Measurements from ENCODE around the gene AP1G1. TPM values are rescaled to one million over a fixed set of nuclear protein-coding genes. Genes with fewer than 3 reads are reported as not detected.

The AP1G1 gene
- total RNA-seq, 1 donor from 2014 or later: 90.5 TPM

- peaks cover 35% of the 10 kb centered on the region for H3K36me3 Mint-ChIP-seq
- TF ChIP-seq CTCF (conservative IDR thresholded peaks at IDR 0.05): no peak
- no peaks in the 10 kb centered on the region for H3K4me1 Mint-ChIP-seq (ENCODE audit: unreplicated experiment)
- H3K27ac Mint-ChIP-seq: no peak overlapping the region
- no peaks in the 10 kb centered on the region for H3K27me3 Mint-ChIP-seq
- DNase-seq (ENCODE audit: extremely low spot score, unreplicated experiment): no peak
- no peaks in the 10 kb centered on the region for H3K9me3 Mint-ChIP-seq
- no peak overlapping the region for H3K4me3 Mint-ChIP-seq
Observed at GRCh38 chr16:71732587-71732986, 76.0 kb downstream of the AP1G1 start.

DNA sequence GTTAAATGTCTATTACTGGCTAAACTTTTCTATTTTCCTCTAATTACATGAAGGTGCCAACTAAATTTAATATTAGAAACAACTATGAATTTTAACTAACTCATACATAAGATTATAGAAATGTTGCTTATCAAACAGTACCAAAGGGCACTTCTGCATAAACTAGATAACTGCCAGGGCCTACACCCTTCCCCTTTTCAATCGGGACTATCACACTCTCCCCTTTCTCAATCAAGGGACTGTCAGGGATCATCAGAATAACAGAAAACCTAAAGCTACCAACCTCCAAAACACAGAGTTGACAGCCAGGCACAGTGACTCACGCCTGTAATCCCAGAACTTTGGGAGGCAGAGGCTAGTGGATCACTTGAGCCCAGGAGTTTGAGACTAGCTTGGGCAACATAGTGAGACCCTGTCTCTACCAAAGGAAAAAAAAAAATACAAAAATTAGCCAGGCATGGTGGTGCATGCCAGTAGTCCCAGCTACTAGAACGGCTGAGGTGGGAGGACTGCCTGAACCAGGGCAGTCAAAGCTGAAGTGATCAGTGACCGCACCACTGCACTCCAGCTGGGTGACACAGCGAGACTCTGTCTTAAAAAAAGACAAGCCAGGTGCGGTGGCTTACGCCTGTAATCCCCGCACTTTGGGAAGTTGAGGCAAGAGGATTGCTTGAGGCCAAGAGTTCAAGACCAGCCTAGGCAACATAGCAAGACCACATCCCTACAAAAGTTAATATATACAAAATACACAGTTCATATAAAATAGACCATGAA is 80.9 kb downstream of the AP1G1 start:
- no peak for DNase-seq (ENCODE audit: extremely low spot score, unreplicated experiment)
- H3K27ac Mint-ChIP-seq: no peak overlapping the region
- H3K27me3 Mint-ChIP-seq: peaks cover 11% of the 10 kb centered on the region
- H3K36me3 Mint-ChIP-seq: peaks cover 23% of the 10 kb centered on the region
- no peaks in the 10 kb centered on the region for H3K9me3 Mint-ChIP-seq
- H3K4me3 Mint-ChIP-seq: no peak overlapping the region
- H3K4me1 Mint-ChIP-seq (ENCODE audit: unreplicated experiment): peaks cover 9% of the 10 kb centered on the region
- no peak for TF ChIP-seq CTCF (conservative IDR thresholded peaks at IDR 0.05)

DNA sequence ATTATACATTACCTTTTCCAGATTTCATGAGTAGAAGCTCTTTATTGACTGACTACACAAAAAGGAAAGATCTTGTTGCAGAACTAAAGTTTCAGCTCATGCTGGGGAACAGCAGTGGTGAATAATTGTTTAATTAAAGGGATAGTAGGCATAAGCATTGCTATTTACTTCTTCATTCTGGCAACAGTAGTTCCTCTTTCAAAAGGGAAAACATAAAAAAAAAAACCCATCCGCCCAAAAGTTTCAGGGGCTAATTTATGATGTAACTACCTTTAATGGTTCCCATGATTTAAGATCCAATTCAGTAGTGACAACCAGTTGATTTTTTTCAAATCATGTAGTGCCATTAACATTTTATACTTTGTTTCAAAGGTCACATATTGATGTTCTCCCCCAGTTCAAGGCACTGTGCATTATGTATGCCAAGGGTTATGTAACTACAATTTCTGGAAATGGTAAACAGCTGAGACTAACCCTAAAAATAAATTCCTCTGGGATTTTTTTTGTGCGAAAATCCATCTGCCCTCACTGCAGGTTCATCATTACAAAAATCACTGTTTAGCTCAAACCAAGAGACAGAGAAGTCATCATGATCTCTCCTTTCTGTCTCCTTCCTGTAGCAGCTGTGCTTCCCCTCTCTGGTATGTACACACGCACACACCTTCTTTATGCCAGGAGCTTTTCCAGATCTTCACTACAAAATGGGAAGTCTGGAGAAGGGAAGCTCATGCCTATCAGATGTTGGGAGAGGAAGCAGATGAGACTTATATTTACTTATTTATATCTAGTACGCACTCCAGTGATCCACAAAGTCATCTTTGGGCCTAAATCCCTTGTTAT is 81.9 kb downstream of the AP1G1 start:
- H3K4me1 Mint-ChIP-seq (ENCODE audit: unreplicated experiment): peaks cover 13% of the 10 kb centered on the region
- peaks cover 11% of the 10 kb centered on the region for H3K27me3 Mint-ChIP-seq
- H3K4me3 Mint-ChIP-seq: no peak overlapping the region
- H3K27ac Mint-ChIP-seq: no peak overlapping the region
- no peaks in the 10 kb centered on the region for H3K9me3 Mint-ChIP-seq
- DNase-seq (ENCODE audit: extremely low spot score, unreplicated experiment): no peak
- H3K36me3 Mint-ChIP-seq: peaks cover 13% of the 10 kb centered on the region
- TF ChIP-seq CTCF (conservative IDR thresholded peaks at IDR 0.05): no peak

DNA sequence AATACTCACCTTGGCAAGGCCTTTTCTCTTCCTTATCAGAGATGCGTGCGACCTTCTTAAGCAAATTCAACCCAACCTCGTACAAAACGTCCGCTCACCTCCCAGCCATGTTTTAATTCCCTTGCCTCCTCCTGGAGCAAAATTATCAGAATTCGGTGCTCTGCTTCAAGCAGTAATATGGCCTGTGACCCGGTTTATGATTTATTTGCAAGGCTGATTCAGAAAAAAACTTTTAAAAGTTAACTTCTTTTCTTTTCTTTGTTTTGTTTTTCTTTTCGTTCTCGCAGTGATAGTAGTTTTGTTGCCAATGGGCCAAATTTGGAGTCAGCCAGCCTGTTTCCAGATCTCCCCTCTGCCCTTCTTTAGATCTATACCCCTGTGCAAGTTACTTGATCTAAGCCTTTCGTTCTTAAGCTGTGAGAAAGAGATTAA is 84.3 kb downstream of the AP1G1 start, which contains the start of gene PHLPP2:
Gene PHLPP2, minus strand, starts transcription at position 382 of the 432 bp plus-strand sequence. CDS start 9,906 bp downstream, outside the sequence.
- Mint-ChIP-seq H3K4me1 (ENCODE audit: unreplicated experiment) (peaks cover 13% of the 10 kb centered on the region), H3K27ac (peak within 1 kb of the TSS; percentile 91), H3K4me3 (peak within 1 kb of the TSS; percentile 93), H3K36me3 (no peaks in the 10 kb centered on the region), H3K27me3 (peaks cover 11% of the 10 kb centered on the region), H3K9me3 (no peaks in the 10 kb centered on the region)
- TF ChIP-seq CTCF (conservative IDR thresholded peaks at IDR 0.05): no peak
- no peak for DNase-seq (ENCODE audit: extremely low spot score, unreplicated experiment)

GRCh38 chr16:71723537-71724319 is 84.9 kb downstream of the AP1G1 start:
- H3K9me3 Mint-ChIP-seq: no peaks in the 10 kb centered on the region
- TF ChIP-seq CTCF (conservative IDR thresholded peaks at IDR 0.05): peak; percentile 24
- peak; percentile 86 for DNase-seq (ENCODE audit: extremely low spot score, unreplicated experiment)
- H3K36me3 Mint-ChIP-seq: peaks cover 3% of the 10 kb centered on the region
- H3K4me1 Mint-ChIP-seq (ENCODE audit: unreplicated experiment): peaks cover 13% of the 10 kb centered on the region
- H3K27me3 Mint-ChIP-seq: peaks cover 11% of the 10 kb centered on the region
- H3K27ac Mint-ChIP-seq: peak overlapping the region; percentile 91
- H3K4me3 Mint-ChIP-seq: peak overlapping the region; percentile 93

Measured in type B pancreatic cell (in vitro differentiated cells).